ENCODE measurements around the gene COG2. TPM values are rescaled to one million over a fixed set of nuclear protein-coding genes. Genes with fewer than 3 reads are reported as not detected.
"Not testable (repeated sequence)": the region's sequence is repeated elsewhere in the genome, so short reads cannot be mapped to it uniquely, and the experiment has no call there.

Gene COG2
- total RNA-seq, 1 donor from 2014 or later, result 36.3 TPM

DNA sequence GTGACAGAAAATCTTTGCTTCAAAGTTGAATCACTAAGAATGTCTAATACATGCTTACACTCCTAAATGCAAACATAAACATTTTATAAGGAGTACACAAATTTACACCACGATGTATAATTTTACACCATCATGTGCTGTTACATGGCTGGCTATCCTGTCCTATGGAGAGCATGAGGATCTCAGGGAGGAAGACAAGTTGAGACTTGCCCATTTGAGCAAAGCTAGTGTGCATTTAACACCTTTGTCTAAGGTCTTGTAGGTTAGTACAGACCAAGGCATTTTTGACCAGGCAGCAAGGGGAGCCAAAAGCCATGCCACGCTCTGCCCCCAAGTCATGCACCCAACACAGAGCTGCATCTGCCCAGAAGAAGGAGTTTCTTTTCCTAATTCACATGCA is 14.5 kb upstream of the COG2 start:
- no peak for DNase-seq

DNA sequence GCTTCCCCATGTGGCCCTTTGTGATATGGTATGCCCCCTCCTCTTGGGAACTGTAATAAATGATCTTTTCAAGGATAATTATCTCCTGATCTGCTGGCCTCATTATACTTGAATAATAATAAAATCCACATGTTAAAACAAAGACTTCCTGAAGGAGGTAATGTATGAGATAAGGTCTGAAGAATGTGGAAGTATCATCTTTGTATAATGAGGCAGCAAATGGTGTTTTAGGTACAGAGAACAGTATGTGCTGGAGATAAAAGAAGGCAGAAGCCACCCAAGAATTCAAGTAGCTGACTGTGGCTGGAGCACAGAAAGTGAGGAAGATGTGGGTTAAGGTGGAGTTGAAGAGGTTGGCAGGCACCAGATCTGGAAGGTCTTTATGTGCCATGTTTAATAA is 12.8 kb upstream of the COG2 start:
- DNase-seq, result no peak

DNA sequence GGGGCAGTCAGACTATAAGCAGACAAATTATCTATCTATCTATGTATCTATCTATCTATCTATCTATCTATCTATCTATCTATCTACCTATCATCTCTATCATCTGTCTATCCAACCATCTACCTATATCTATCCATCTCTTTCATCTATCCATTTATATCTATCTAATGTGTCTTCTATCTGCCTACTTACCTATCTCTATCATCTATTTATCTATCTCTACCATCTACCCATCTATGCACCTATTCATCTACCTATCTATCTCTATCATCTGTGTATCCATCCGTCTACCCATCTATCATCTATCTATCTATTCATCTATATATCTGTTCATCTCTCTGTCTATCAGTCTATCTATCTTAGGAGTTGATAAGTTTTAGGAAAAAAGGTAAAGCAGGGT is 10.8 kb upstream of the COG2 start:
- no peak for DNase-seq

DNA sequence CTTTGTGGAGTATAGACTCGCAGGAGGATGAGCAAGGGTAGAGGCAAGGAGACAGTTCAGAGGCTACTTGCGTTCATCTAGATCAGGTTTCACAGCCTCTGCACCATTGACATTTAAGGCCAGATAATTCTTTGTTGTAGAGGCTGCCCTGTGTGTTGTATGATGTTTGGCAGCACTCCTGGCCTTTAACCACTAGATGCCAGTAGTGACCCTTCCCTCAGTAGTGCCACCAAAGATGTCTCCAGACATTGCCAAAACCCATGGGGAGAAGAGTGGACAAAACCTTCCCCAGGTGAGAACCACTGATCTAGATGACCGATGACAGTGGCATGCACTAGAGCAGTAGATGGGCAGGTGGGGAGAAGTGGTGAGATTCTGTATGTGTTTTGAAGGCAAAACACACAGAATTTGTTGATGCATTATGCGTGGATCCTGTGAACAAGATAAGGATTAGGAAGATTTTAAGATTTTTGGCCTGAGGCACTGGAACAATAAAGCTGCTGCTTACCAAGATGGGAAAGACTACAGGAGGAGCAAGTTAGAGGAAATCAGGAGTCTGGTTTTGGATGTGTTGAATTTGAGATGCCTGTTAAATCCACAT is 9.9 kb upstream of the COG2 start:
- no peak for DNase-seq

DNA sequence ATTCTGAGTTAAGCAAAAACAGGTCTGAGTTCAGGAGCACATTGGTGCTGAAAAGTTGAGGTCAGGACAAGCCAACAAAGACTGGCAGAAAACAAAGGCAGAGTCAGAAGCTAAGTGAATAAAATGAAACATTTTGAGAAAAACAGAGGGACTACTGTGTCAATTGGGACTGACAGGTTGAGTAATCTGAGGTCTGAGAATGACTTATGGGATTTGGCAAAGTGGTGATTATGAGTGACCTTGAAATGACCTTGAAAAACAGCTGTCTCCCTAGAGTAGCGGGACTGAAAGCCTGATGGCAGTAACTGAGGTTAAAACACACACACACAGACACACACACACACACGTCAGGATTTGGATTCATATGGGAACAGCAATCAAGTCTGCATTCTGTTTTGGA is 8.8 kb upstream of the COG2 start:
- no peak for DNase-seq

DNA sequence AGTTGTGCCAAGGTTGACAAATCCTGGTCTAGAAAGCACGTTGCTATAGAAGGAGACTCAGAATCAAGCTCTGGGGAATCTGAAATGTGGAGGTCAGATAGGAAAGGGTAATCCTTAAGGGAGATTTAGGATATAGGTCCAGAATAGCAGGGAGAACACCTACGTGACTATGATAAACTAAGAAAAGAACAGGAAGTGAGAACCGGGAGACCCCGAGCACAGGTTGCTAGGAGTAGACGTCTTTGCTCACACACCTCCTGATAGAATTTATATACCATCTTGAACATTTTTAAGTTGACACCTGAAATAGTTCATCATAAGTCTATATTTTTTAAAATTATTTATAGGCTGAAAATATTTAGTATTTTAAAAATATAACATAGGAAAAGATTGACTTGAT is 7.9 kb upstream of the COG2 start:
- no peak for DNase-seq

DNA sequence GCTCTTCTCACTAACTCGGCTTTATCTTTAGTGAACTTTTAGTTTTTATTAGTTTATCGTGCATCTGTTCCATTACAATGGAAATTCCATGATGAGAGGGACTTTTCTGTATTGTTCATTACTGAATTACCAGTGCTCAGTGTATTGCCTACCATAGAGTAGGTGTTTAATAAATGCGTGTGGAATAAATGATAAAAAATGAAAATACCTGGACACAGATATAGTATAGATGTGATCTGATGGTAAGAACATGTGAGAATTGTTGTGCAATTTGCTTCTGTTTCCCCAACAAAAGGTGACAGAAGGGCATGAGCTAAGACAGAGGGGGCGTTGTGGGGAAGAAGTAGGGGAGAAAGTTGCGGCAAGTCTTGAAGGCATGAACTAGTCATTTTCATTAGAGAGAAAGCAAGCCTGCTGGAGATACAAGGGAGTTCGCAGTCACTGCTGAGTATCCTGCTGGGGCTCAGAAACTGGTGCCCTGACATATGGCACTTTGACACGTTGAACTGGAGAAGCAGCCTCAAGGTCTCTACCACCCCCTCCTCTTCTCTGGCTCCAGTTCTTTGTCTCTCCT is 5.6 kb upstream of the COG2 start:
- DNase-seq, result no peak

DNA sequence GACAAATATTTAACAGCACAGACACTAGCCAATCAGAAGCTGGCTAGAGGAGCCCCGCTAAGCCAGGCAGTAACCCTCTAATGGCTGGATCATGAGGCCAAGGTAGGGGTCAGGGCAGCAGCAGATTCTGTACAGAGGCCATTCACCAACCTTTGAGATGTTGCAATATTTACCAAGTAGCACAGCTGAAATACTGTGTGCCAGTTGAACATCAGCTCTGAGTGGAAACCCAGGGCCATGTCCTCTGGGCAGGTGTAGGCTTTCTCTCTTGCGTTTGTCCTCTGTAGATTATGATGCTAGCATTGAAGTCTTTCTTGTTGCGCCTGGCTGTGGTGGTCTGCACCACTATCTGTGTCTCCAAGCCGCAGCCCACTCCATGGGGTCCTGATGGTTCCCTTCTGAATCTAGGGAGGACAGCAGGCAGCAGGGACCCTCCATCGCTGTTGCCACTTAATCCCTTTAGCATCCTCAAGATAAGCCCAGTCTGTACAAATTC is 2.5 kb upstream of the COG2 start:
- DNase-seq, result no peak

DNA sequence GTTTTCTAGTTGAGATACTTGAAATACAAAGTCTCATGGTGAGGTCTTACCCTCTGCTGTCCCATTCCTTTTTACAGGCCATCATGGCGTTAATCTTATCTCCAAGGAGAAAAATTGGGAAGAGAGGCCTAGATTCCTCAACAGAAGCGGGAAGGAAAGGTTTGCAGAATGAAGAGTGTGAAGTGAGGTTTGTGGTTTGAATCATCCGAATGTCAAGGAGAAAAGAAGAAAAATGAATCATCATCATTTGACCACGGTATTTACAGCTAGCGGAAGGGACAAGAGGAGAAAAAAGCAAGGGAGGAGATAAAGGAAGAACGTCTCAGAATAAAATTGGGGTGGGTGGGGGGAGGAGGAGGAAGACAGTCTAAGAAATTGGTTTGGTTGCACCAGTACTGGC is 935 bp upstream of the COG2 start:
- no peak for DNase-seq

DNA sequence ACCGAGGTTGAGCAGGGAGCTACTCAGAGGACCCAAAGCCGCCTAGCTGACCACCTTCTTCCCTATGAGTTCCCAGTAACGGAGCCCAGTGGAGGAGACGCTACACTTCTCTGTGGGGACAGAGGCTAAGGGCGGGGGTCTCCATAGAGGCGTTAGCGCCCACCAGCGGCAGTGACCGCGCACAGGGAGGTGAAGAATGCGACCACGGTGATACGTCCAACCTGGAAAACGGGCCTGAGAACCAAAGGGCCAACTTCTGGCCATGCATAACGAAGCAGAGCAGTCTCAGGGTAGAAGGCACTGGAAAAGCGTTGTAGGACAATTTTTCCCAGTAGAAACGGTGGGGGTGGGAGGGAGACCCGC is 400 bp upstream of the COG2 start:
- DNase-seq, result no peak

DNA sequence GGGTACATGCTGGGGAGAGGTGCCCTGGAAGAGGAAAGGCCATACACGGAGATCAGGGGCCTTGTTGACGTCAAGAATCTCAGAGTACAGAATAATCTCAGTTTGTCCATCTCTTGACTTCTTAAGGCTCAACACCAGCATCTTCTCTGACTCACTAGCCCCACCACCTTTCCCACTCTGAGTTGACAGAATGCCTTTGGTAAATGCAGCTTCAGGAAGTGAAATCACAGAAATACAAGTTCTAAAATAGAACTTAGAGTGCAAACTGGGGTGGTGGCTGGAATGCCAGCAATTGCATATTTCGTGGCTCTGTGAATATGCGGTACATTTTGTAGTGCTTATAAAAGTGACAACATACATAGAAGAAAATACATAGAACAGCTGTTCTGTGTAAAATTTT is 1.6 kb downstream of the COG2 start:
- DNase-seq, result no peak

DNA sequence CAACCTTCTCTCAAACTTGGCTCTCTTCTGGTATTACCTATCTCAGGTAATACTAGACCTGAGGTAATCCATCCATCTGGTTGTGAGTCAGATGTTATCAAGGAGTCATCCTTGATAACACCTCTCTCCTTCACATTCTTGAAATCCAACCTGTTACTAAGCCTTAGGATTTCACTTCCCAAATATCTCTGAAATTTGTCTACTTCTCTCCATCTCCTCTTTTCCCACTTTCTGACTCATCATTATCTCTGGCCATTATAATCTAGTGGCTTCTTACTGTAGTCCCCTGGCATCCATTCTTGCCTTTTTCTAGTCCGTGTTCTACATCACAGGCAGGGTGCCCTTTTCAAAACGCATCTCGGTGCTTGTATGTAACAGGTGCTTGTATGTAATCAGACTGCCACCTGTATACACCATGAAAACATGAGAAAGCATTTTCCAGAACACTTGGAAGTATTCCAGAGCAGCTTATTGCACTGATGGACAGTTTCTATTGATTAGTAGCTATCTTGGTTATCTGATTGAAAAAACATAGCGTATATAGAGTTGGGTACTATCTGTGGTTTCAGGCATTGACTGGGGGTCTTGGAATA is 4.5 kb downstream of the COG2 start:
- DNase-seq, result no peak

DNA sequence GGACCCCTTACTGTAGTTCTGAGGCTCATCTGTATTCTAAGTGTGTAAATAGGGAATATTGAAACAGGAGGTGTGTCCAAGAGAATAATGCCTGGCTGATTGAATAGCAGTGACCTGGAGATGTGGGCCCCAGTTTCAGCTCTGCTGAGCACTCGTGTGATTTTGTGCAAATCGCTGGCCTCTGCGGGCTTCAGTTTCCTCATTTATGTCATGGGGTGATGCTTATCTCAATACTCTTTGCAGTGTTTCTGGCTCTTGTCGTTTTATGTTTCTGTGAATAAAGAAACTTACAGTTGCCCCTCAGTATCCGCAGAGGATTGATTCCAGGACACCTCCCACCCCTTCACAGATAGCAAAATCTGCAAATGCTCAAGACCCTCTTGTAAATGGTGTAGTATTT is 5.0 kb downstream of the COG2 start:
- DNase-seq, result no peak

DNA sequence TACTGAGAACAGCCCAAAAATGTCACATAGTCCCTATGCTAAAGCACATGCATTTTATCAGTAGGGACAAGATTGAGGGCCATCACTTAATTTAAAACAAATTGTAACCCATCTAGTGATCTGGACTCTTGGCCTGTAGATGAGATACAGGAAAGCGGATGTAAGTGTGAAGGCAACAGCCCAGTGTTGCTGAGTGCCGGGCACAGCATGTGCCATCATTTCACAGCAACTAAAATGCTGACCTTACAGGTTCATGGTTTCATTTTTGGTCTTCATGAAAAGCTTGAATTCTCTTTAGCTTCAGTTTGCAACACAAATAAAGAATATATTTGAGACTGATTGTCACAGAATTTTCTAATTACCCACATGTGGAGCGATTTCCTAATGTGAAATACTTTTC is 5.8 kb downstream of the COG2 start:
- DNase-seq, result no peak

DNA sequence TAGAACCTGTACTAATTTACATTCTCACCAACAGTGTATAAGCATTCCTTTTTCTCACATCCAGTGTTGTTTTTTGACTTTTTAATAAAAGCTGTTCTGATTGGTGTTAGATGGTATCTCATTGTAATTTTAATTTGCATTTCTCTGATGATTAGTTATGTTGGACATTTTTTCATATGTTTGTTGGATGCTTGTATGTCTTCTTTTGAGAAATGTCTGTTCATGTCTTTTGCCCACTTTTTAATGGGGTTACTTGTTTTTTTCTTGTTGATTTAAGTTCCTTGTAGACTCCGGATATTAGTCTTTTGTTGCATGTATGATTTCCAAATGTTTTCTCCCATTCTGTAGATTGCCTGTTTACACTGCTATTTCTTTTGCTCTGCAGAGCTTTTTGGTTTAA is 8.0 kb downstream of the COG2 start:
- no peak for DNase-seq

DNA sequence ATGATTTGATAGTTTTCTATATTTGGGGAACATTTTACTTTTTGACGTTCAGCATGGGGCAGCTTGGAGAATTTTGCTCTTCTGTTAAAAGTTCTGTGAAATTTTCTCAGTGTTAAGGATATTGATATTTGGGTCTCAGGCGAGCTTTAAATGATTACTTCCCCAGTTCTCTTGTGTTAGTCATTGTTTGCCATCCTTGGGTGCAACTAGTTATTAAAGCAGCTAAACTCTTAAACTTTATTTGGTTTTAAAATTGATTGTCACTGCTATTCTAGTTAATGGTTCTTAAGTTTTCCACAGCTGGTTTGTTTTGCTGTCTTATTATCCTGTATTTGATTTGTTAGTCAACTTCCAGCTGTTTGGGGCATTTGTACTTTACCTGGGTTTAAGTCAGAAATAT is 9.0 kb downstream of the COG2 start:
- no peak for DNase-seq

DNA sequence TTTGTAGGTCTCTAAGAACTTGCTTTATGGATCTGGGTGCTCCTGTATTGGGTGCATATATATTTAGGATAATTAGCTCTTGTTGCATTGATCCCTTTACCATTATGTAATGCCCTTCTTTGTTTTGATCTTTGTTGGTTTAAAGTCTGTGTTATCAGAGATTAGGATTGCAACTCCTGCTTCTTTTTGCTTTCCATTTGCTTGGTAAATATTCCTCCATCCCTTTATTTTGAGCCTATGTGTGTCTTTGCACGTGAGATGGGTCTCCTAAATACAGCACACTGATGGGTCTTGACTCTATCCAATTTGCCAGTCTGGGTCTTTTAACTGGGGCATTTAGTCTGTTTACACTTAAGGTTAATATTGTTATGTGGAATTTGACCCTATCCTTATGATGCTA is 14.4 kb downstream of the COG2 start:
- not testable (repeated sequence) for DNase-seq

DNA sequence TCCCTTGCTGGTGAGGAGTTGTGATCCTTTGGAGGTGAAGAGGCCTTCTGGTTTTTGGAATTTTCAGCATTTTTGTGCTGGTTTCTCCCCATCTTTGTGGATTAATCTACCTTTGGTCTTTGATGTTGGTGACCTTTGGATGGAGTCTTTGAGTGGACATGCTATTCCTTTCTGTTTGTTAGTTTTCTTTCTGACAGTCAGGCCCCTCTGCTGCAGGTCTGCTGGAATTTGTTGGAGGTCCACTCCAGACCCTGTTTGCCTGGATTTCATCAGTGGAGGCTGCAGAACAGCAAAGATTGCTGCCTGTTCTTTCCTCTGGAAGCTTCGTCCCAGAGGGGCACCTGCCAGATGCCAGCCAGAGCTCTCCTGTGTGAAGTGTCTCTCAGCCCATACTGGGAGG is 15.8 kb downstream of the COG2 start:
- DNase-seq, result not testable (repeated sequence)

DNA sequence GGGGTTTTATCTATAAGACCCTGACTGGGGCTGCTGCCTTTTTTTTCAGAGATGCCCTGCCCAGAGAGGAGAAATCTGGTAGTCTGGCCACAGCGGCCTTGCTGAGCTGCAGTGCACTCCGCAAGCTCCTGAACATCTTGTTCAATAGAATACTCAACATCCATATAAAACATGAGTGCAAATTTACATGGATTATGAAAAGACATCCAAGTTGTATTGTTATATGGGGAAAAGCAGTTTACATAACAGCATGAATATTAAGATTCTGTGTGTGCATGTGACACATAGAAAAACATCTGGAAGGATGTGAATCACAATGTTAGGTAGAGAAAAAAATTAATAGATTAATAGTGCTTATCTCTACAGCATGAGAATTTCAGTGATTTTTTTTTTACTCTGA is 16.4 kb downstream of the COG2 start:
- DNase-seq, result no peak

DNA sequence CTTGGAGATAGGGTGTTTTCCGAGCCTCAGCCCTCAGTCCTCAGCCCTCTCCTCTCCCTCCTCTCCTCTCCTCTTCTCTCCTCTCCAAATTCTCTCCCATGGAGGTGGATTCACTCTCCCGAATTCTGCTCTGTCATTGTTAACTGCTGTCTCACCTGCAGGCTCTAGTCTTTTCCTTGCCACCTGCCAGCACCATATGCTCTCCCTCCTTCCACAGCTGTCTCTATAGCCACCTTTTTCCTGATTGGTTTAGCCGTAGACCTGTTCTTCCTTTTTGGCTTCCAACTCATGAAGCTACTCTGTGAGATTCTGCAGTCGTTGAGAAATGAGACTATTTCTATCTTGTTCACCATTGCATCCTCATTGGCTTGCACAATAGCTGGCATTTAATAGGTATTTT is 19.7 kb downstream of the COG2 start:
- no peak for DNase-seq

DNA sequence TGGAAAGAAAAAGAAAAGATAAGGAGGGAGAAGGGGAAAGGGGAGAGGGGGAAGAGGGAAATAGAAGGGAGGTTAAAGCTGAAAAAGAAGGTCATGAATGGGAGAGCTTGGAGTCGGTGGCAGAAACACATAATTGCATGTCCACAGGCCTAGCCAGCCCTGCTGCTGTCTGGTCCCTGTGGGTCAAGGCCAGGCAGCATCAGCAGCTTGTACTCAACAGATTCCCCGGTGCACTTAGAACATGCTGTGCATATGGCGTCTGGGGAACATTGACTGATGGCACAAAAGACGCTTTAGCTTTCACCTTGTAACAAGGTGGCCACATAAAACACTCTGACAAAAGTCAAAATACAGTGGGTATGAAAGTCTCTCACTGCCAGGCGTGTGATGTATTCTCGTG is 25.9 kb downstream of the COG2 start:
- no peak for DNase-seq

DNA sequence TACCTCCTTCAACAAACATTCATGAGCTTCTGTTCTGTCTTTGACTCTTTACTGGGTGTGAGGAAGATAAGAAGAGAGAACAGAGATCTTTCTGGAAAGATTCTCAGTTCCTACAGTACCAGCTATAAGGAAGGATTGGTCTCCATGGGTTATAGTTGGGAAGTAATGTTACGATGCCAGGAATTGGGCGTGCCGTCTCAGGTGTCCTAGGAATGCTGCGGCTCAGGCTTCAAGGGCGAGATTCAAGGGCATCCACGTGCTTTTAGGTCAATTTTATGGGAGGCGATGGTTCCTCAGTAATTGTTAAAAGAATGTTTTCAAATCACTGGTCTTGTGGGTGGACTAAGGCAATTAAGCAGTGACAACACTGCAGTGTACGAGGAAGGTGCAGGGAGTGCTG is 27.3 kb downstream of the COG2 start:
- no peak for DNase-seq

DNA sequence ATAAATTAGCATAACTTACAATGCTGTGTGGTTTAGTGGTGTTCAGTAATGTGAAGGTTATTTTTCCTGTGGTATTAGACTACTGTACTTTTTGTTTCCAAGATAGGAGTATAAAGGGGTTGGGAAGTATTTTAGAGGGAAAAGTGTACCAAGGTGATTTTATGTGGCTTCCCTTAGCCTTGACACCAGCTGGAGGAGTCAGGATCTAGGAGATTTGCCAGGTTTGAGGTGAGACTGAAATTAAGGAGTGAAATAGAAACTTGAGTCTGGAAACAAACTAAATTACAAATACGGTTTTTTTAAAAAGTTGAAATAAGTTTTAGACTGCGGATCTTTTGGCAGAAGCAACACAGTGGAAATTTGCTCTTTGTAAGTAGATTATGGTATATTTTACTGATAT is 32.3 kb downstream of the COG2 start:
- no peak for DNase-seq

DNA sequence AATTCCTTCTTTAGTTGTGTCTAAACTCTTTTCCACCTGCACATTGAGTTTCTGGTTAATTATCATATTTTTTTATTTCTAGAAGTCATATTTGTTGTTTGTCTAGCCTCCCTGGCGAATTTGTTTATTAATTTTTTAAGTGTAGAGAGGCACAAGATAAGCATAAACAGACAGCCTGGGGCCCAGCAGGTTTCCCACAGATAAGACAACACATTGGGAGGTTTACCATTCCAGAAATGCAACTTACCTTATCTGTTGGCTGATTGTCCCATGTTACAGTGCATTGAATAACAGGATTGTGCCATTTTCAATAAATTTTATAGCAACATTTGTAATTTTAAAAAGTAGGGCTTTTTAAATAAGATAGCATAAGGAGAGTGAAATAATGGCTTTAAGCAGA is 34.9 kb downstream of the COG2 start:
- no peak for DNase-seq

DNA sequence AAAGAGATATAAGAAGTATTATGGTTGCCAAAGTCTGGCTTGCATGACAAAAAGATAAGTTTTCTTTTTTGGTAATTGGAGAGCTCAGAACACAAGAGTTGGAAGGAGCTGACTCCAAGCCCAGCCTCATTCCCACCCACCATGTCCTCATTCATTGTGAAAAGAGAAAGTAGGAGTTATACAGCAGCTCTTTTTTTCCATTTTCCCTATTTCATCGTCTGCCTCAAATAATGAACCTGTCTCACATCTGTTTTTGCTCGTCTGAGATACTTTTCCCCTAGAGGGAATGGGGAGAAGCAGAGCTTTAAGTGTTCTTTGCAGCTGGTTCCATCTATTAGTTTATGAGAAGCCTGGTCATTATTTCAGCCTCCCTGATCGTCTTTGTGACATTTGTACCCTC is 36.9 kb downstream of the COG2 start:
- DNase-seq, result no peak

Data from occipital lobe (tissue), 2 donors.